GM21360 (cell line): Measurements from ENCODE around the gene COPS6.

ENCODE experiments used
- ATAC-seq: cut with Tn5 transposase; IDR thresholded peaks from one replicate; pipeline ENCODE4 v1.9.1; 2021; ENCODE audit warnings: mild to moderate bottlenecking, moderate library complexity; ENCODE audit not compliant: unreplicated experiment

Gene COPS6

DNA sequence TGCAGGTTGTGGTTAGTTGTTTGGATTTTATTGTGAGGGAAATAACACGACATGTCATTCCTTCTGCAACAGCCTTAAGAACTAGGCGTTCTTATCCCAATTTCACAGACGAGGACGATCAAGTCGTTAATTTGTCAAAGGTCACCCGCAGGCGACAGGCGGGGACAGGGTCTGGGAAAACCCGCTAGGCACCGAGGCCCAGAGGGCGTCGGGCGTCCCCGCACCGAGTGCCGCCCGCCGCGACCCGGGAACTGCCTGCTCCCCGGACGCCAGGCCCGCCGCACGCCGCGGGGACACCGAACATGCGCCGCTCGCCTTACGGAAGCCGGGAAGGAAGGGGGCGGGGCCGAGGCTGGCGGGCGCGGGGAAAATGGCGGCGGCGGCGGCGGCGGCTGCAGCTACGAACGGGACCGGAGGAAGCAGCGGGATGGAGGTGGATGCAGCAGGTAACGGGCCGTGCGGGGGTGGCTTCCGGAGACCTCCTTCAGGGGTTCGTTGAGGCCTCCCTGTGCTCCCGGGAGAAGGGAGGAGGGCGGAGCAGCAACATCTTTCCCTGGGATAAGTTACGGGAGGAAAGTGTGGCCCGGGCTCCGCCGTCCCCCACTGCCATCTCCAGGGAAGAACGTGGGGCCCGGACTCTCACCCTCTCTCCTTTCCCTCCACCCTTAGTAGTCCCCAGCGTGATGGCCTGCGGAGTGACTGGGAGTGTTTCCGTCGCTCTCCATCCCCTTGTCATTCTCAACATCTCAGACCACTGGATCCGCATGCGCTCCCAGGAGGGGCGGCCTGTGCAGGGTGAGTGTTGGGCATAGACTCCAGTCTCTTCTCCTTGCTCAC is at the start of gene COPS6:
COPS6 (plus strand) TSS at position 349 of the 837 bp plus-strand sequence; CDS start at position 371, 22 bp downstream.
- ATAC-seq, result peak; percentile 48

DNA sequence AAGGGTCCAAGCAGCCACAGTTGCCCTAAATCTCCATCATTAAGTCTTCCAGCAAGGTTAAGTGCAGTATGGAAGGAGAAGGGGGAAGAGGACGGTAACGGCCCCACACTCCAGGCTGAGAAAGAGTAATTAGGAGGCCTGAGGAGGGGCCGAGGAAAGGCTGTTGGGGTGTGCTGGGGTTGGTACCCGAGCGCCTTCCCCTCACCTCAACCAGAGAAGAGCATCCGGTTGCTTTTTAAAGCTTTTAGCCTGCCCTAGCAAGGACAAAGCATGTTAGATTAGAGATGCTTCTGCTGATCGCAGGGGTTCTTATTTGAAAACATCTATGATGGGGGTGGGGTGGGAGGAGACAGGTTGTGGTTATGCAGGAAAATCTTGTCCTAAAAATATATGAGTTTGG is 48.2 kb upstream of the COPS6 start:
- no peak for ATAC-seq

DNA sequence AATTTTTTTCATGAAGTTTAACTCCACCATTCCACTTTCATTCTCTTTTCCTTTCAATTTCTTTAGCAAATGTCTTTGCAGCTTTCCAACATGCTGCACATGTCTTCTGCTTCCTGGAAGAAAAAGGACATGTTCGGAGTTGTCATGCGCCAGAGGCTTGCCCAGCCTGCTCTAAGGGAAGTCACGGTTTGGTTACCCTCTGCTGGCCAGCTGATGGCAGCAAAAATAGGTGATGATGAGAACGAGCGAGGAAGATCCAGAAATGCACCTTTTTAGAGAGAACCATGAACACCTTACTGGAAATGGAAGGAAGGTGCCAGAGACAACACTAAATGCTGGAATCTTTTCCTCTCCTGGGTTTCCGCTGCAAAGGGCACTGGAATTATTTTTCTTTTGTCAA is 44.1 kb upstream of the COPS6 start:
- no peak for ATAC-seq

DNA sequence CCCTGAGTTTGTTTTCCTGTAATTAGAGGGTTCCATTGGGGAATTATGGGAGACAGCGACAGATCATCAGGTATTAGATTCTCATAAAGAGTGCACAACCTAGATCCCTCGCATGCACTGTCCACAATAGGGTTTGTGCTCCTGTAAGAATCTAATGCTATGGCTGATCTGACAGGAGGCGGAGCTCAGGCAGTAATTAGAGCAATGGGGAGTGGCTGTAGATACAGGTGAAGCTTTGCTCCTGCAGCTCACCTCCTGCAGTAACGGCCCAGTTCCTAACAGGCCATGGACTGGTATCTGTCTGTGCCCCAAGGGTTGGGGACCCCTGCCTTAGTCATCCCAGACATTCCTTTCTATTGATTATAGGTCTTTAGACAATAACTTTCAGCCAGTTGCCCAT is 40.1 kb upstream of the COPS6 start:
- no peak for ATAC-seq

DNA sequence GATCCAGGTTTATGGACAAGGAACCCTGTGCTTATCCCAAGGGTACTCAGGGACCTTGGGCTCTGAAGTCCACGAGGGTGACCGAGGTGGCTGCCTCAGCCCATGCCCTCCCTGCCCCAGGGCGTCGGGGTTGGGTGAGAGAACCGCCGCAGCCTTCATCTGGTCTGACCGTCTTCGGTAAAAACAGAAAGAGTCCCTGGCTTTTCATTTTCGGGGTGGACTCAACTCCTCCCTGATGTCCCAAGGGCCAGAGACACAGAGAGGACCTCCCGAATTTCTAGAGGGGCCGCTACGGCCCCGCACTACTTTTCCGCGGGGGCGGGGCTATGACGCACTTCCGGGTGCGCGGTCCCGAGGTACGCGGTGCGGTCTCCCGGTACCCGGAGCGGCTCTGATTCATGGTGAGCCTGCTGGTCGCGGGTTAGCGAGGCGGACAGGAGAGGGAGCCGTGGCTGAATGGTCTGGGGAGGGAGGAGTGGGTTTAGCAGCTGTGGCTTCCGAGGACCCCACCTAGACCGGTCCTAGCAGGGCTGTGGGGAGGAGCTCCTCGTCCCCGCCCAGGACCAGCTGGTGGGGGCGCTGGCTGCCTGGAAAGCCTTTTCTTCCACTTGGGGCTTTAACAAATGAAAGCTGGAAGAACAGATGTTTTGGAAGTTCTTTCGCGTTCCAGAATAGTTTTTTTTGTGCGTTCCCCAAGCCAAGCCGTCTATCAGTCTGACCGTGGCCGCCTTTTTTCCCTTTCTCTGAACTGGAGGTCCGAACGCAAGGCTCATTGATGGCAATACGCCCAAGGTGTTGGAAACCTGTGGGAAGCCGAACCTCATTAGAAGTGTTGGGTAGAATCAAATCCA is 39.1 kb upstream of the COPS6 start, which contains the start of gene ZSCAN21:
ZSCAN21 (plus strand) TSS at position 334 of the 851 bp plus-strand sequence. CDS start 7,233 bp downstream, outside the sequence.
- ATAC-seq, result peak; percentile 76

DNA sequence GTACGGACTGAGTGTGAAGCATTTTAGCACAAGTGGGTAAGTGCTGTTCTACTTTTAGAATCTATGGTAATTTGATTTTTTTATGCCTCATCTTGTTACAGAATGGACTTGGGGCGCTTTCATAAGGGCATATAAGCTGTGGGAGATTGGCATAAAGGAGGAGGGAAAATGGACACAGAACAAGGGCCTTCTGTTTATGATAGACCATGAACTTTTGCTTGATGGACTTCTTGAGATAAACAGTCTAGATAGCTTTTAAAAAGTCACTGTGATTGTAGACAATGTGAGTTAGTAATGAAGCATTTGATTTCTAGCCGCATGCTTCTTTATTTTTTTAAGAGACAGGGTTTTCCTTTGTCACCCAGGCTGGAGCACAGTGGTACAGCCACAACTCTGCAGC is 37.2 kb upstream of the COPS6 start:
- no peak for ATAC-seq

DNA sequence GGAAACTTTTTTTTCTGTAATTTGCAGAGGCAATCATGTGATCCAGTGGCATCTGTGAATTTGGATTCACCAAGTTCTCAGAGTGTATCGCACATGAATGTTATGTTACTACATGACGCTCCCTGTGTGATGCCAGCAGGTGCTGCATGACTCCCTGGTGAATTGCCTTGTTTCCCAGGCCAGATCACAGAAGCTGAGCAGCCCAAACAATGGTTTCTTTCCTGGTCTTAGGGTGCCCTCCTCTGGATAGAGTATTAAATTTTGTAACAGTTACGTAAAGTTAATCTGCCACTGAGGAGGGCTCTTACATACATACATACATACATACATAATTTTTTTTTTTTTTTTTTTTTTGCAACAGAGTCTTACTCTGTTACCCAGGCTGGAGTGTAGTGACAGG is 35.6 kb upstream of the COPS6 start:
- ATAC-seq, result no peak

DNA sequence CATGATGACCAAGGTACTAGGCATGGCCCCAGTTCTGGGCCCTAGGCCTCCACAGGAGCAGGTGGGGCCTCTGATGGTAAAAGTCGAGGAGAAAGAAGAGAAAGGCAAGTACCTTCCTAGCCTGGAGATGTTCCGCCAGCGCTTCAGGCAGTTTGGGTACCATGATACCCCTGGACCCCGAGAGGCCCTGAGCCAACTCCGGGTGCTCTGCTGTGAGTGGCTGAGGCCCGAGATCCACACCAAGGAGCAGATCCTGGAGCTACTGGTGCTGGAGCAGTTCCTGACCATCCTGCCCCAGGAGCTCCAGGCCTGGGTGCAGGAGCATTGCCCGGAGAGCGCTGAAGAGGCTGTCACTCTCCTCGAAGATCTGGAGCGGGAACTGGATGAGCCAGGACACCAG is 31.8 kb upstream of the COPS6 start:
- no peak for ATAC-seq

DNA sequence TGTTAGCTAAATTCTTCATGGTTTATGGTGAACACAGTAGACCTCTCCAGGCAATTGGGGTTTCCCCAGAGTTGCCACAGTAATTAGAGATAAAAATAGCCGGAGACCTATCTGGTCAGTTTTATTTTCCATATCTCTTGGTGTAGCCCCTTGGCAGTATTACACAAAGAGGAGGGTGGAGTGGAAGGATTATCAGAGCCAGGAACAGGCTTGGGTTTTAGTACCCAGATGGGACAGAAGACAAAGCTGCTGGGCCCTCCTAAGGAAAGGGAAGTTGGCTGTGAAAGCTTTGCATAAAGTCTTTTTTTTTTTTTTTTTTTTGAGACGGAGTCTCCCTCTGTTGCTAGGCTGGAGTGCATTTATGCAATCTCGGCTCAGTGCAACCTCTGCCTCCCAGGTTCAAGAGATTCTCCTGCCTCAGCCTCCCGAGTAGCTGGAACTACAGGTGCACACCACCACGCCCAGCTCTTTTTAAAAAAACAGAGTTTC is 29.5 kb upstream of the COPS6 start:
- no peak for ATAC-seq

DNA sequence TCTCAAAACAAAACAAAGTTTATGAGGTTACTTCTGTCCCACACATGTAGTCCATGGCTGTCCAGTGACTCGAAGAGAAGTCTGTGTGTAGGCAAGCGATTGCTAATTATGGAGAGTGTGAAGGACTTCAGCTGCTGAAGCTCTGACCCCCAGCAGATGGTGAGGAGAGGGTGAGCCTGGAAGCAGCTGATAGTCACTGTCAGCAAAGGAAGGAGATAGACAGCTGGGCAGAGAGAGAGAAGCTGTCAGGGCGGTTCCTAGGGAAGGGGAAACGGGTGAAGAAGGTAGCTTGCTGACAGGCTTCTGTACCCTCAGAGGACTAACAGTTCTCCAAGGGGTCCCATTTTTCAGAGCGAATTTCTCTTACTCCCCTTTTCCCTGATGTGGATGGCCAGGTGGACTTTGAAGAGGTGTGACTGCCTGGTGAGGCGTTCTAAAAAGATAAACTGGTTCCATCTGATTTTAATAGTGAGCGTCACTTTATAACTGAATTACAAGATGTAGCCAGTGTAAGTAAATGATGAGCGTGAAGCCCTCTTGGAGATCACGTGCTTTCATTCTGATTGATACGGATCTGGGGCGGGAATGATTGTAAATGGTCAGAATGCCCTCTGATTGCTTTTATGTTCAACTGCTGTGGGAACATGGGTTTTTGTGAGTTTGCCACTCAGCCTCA is 27.1 kb upstream of the COPS6 start:
- no peak for ATAC-seq

DNA sequence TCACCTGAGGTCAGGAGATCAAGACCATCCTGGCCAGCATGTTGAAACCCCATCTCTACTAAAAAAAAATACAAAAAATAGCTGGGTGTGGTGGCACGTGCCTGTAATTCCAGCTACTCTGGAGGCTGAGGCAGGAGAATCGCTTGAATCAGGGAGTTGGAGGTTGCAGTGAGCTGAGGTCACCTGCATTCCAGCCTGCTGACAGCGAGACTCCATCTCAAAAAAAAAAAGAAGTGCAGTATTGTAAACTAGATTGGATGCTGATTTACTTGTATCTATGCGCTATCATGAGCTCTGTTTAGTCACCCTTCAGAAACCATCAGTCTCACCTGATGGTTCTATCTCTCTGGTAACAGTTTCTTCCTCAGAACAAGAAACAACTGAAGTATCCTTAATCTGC is 25.4 kb upstream of the COPS6 start:
- ATAC-seq, result no peak

DNA sequence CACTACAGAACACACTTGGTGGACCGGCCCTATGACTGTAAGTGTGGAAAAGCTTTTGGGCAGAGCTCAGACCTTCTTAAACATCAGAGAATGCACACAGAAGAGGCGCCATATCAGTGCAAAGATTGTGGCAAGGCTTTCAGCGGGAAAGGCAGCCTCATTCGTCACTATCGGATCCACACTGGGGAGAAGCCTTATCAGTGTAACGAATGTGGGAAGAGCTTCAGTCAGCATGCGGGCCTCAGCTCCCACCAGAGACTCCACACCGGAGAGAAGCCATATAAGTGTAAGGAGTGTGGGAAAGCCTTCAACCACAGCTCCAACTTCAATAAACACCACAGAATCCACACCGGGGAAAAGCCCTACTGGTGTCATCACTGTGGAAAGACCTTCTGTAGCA is 24.6 kb upstream of the COPS6 start:
- ATAC-seq, result no peak

DNA sequence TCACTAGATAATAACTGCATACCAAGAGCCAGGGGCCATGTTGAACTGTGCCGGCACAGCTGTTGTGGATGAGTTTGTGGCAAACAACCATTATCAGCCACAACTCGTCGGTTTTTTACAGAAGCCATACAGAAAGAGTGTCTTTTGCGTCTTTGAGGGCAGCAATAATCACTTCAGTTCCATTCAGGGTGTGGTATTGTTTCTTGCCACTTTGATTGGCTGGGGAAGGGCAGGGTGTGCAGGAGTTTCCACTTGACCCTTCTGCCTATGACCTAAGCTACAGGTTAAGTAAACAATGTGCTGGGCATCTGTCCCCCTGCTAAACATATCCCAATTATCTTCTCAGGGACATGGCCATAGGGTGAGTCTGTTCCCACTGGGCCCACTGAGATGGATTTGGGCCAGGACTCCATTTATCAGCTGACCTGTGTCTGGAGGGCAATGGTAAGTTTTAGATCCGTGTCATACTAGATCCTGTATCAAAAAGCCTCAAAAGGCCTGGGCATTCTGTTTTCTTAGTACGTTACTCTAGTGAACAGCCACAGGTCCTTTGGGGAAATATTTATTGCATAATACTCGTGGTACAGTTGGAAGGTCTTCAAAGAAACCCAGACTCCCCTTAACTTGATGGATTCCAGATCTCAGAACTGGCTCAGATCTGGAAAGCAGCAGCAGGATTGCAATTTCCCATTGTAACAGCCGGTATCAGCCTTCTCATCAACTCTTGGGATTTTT is 23.1 kb upstream of the COPS6 start:
- ATAC-seq, result no peak

DNA sequence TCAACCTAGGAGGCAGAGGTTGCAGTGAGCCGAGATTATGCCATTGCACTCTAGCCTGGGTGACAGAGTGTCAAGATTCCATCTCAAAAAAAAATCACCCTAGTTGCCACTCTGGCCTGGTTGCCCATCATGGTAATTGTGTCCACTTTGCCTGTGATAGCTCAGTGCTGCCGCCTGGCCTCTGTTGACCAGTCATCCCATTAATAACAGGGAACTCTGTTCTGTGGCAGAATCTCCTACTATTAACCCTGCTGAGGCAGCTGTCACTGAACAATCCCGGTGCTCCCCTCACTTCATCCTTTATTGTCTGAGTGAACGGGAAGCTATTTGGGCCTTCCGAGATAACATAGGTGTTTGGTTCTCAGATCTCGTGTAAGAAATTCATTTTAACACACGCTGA is 21.8 kb upstream of the COPS6 start:
- no peak for ATAC-seq

DNA sequence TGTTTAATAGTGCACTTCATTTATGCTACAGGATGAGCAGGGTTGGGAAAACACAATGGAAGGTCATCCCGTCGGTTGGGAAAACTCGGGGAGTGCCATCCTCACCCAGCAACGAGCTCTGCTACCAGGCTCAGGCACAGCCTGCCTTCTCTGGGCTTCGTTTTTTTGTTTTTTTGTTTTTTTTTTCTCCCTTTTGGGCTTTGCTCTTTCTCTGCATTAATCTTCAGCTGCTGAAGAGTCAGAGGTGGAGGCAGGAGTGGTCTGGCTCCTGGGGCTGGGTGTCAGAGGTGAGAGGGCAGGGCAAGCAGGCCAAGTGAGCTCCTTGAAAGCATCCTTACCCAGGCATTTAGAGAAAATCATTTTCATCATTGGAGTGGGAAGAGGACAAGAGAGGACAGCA is 18.8 kb upstream of the COPS6 start:
- ATAC-seq, result no peak

DNA sequence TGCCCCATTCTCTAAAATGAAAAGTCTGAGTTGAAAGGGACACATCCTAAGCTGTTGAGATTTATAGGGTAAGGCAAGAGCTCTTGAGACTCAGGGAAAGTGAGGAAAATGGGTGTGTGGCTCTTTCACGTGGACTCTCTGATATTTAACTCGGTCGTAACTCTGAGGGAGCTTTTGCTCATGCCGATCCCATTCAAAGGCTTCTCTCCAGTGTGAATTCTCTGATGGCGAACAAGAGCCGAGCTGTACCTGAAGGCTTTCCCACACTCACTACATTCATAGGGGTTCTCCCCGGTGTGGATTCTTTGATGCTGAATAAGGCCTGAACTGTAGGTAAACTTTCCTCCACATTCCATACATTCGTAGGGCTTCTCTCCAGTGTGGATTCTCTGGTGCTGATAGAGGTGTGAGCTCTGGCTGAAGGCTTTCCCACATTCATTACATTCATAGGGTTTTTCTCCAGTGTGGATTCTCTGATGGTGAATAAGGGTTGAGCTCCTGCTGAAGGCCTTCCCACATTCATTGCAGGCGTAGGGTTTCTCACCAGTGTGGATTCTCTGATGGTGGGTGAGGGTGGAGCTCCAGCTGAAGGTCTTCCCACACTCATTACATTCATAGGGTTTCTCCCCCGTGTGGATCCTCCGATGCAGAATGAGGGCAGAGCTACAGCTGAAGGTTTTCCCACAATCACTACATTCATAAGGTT is 17.6 kb upstream of the COPS6 start:
- no peak for ATAC-seq

DNA sequence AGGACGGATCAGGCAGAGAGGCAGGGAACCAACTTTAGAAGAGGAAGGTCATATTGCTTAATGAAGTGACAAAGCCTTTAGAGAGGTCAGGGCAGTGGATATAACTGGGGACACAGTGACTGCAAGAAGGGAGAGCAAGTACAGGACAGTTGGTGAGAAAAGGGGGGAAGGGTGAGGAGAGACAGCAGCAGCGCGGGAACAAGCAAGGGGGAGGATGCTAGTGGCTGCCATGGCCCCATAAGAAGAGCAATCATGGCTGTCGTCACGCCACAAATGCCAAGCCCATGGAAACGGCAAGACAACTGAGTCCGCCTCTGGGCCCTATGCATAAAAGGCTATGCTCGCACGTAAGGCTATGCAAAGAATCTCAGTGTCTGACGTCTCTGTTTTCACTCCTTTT is 16.3 kb upstream of the COPS6 start:
- no peak for ATAC-seq

DNA sequence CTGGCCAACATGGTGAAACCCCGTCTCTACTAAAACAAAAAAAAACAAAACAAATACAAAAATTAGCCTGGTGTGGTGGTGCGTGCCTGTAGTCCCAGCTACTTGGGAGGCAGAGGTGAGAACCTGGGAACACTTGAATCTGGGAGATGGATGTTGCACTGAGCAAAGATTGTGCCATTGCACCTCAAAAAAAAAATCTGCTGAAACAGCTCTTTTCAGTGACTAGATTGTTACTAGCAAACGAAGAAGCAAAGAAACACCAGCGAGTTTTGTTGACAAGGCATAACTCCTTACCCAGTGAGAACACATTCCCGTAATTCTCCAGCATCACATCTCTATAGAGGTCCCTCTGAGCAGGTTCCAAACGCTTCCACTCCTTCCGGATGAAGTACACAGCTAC is 13.9 kb upstream of the COPS6 start:
- no peak for ATAC-seq

DNA sequence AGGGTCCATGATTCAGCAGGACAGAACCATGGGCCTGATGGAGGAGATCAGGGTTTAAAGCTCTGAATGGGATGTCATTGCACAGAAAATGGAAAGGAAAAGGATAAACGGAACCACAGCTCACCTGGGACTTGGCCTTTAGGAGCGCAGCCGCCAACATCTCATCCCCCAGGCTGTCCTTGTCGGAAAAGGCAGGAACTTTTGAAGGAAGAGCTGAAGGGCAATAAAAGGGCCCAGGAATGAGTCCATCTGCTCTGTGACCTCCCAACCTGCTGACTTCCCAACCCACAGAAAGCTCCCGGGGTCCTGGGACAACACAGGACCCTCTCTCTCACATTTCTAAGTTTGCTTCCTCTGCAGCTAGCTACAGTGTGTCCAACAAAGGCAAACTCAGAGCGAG is 13.4 kb upstream of the COPS6 start:
- no peak for ATAC-seq

DNA sequence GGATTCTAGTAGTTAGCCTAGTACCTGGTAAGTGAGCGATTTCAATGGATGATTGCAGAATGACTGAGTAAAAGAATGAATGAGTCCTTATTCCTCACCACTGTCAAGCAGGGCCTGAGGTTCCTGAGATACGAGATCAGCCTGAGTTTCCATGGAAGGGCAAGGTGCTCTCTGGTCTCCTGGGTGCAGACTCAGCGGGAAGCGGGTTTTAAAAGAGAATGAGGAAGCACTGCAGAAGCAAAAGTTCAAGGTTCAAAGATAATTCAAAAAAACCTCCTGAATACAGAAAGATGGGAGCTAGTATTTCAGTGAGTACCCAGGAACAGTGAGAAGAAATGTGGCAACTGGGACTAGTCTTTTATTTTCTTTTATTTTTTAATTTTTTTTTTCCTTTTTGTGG is 11.6 kb upstream of the COPS6 start:
- ATAC-seq, result no peak
